GM12864 (cell line): ENCODE measurements around the gene CYB561A3.

Source experiments
- DNase-seq: peaks from one replicate; pipeline ENCODE4 v3.0.0-alpha.2; 2011; ENCODE audit warnings: low read depth
- H3K4me3 ChIP-seq: 2 replicates; pipeline ENCODE4 v1.5.1; 2011; ENCODE audit warnings: mild to moderate bottlenecking, low read depth, low read length, control low read depth
- TF ChIP-seq, protein P1 (sequence below): IDR thresholded peaks from 2 replicates; pipeline ENCODE4 v1.5.1; 2011; ENCODE audit warnings: low read depth, mild to moderate bottlenecking, moderate library complexity, low read length, control low read depth, inconsistent platforms; ENCODE audit errors: missing control alignments

CYB561A3 gene, protein sequence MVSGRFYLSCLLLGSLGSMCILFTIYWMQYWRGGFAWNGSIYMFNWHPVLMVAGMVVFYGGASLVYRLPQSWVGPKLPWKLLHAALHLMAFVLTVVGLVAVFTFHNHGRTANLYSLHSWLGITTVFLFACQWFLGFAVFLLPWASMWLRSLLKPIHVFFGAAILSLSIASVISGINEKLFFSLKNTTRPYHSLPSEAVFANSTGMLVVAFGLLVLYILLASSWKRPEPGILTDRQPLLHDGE

GRCh38 chr11:61361741-61362541 is at the start of gene CYB561A3, which contains the start of gene TMEM138:
CYB561A3 (minus strand) TSS chr11:61361882; CDS start chr11:61356713, 5,169 bp downstream.
TMEM138 (plus strand) TSS chr11:61362374; CDS start chr11:61364391, 2,017 bp downstream.
- TF ChIP-seq, protein P1, sequence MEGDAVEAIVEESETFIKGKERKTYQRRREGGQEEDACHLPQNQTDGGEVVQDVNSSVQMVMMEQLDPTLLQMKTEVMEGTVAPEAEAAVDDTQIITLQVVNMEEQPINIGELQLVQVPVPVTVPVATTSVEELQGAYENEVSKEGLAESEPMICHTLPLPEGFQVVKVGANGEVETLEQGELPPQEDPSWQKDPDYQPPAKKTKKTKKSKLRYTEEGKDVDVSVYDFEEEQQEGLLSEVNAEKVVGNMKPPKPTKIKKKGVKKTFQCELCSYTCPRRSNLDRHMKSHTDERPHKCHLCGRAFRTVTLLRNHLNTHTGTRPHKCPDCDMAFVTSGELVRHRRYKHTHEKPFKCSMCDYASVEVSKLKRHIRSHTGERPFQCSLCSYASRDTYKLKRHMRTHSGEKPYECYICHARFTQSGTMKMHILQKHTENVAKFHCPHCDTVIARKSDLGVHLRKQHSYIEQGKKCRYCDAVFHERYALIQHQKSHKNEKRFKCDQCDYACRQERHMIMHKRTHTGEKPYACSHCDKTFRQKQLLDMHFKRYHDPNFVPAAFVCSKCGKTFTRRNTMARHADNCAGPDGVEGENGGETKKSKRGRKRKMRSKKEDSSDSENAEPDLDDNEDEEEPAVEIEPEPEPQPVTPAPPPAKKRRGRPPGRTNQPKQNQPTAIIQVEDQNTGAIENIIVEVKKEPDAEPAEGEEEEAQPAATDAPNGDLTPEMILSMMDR = no peak
- H3K4me3 ChIP-seq = peak within 1 kb of the TSS; percentile 80
- DNase-seq = peak; percentile 91

DNA sequence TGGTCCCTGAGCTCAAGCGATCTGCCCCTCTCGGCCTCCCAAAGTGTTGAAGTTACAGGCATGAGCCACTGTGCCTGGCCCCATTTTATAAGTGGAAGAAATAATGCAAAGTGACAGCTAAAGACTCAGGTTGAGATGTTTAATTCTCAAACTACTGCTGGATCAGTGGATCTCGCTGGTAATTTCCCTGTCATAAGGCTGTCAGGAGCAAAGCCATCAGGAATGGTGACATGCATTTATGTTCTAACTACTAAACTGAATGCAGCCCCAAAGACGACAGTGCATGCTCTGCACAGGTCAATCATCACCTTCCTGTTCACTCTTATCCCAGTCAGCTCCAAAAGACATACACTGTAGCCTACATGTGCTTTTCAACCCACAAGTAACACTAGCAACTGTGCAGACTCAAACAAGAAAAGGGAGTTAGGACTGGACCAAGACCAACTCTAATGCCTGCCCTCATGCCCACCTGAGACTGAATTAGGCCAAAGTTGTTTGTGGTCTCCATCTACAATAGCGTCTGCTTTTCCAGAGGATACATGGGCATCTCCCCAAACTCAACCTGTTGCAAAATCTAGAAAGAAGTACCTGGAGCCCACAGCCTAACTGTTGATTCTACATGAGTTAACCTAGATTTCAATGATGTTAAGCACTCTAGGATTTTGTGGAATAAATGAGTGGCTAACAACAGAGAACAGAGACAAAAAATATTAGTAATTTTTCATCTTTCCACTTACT is 45.5 kb upstream of the CYB561A3 start:
- no peak overlapping the region for H3K4me3 ChIP-seq
- TF ChIP-seq, protein P1 = no peak
- DNase-seq = no peak

GRCh38 chr11:61406067-61406466 is 44.4 kb upstream of the CYB561A3 start:
- no peak for DNase-seq
- H3K4me3 ChIP-seq = no peak overlapping the region
- TF ChIP-seq, protein P1 = no peak

DNA sequence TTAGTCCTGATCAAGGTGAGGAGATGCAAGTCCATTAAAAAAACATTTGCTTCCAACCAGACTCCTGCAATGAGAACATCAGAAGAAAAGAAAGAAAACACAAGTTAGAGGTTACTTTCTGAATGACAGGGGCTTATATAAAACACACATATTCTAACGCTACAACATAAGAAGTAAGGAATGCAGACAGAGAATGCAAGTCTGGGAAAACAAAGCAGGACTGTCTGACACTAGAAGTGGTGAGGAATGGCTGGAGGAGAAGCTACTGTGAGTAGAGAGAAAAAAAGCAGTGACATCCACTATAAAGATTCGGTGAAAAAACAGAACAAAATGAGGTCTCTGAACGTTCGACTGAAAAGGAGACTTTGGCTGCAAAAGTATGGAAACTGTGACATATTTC is 43.0 kb upstream of the CYB561A3 start:
- TF ChIP-seq, protein P1 = no peak
- H3K4me3 ChIP-seq = no peak overlapping the region
- no peak for DNase-seq

GRCh38 chr11:61404103-61404502 is 42.4 kb upstream of the CYB561A3 start:
- no peak for DNase-seq
- TF ChIP-seq, protein P1 = no peak
- H3K4me3 ChIP-seq = no peak overlapping the region

DNA sequence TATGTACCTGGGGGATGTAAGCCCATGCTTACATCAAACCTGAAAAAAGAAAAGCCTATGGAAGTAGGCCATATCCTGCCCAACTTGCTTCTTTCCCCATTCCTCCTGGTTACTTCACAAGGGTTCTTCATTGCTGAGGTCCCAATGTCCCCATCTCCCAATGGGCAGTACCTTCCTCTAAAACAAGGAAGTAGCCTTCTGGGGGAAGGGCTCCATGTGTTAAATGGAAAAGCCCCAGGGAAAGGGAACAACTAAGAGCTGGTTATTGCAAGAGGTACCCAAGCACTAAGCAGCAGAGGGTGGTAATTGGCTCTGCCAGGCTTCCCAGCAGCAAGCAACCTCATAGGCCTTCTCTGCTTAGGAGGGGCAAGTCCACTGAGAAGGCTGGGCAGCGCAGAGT is 42.0 kb upstream of the CYB561A3 start:
- no peak for DNase-seq
- TF ChIP-seq, protein P1 = no peak
- no peak overlapping the region for H3K4me3 ChIP-seq
